SK-N-SH (cell line): ENCODE data around the gene DTNBP1. TPM values are rescaled to one million over a fixed set of nuclear protein-coding genes. Genes with fewer than 3 reads are reported as not detected.
A peak's percentile ranks its signal among the peaks of the same experiment; 100 is the strongest.

Experiments
- CTCF ChIA-PET: fragments of 300-600, 350-600 bp; formaldehyde crosslinking; extraction: SDS; loops from one replicate; lab custom pipeline; 2021; lab: Yijun Ruan, JAX
- POLR2A ChIA-PET: fragments of 350-600 bp; sonication (Branson Sonifier 250); formaldehyde crosslinking; extraction: SDS; loops from one replicate; lab custom pipeline; 2020; ENCODE audit warnings: antibody characterized with exemption, inconsistent platforms; lab: Yijun Ruan, JAX
- DNase-seq: peaks from one replicate; pipeline ENCODE4 v3.0.0; 2012
- H2AFZ ChIP-seq: fragments of 200-600 bp; sonication (generic); 2 replicates; pipeline ENCODE4 v1.8.1; 2016; ENCODE audit warnings: antibody characterized with exemption, mild to moderate bottlenecking, low read depth
- H3F3A ChIP-seq: fragments of 200-600 bp; sonication (generic); replicated peaks from 2 replicates; pipeline ENCODE3; 2016; ENCODE audit warnings: antibody characterized with exemption, mild to moderate bottlenecking; ENCODE audit not compliant: insufficient read depth
- H3K27ac ChIP-seq, 2 experiments: fragments of 200-500 bp in 1 of 2; fragments of 200-600 bp in 1 of 2; sonication (Bioruptor generic) in 1 of 2; sonication (generic), shearing (Covaris generic) in 1 of 2; 2 replicates each; pipeline versions ENCODE4 v1.5.1 to v1.6.1; 2014 to 2016; ENCODE audit warnings: low read depth in 2 of 2, inconsistent platforms in 1 of 2, low read length in 1 of 2, mild to moderate bottlenecking in 1 of 2, mixed read lengths in 1 of 2
- H3K27me3 ChIP-seq: fragments of 200-600 bp; sonication (generic), shearing (Covaris generic); 2 replicates; pipeline ENCODE4 v1.6.1; 2016; ENCODE audit warnings: mixed run types; ENCODE audit not compliant: insufficient read depth
- H3K36me3 ChIP-seq, 2 experiments: fragments of 200-500 bp in 1 of 2; fragments of 200-600 bp in 1 of 2; sonication (Bioruptor generic) in 1 of 2; sonication (generic) in 1 of 2; replicated peaks in 1 of 2; 2 replicates each; pipeline versions ENCODE3 to v1.5.1; 2014 to 2016; ENCODE audit warnings: low read length in 1 of 2, mild to moderate bottlenecking in 1 of 2; ENCODE audit not compliant: insufficient read depth in 2 of 2, control insufficient read depth in 1 of 2
- H3K4me1 ChIP-seq, 2 experiments: fragments of 200-500 bp in 1 of 2; fragments of 200-600 bp in 1 of 2; sonication (Bioruptor generic) in 1 of 2; sonication (generic), shearing (Covaris generic) in 1 of 2; 2 replicates each; pipeline versions ENCODE4 v1.5.1 to v1.6.1; 2014 to 2016; ENCODE audit warnings: low read depth in 1 of 2, low read length in 1 of 2, mixed run types in 1 of 2; ENCODE audit not compliant: insufficient read depth in 2 of 2, control insufficient read depth in 1 of 2
- H3K4me2 ChIP-seq: fragments of 200-600 bp; sonication (generic), shearing (Covaris generic); 2 replicates; pipeline ENCODE4 v1.6.1; 2017; ENCODE audit warnings: mixed run types
- H3K4me3 ChIP-seq, 2 experiments: fragments of 200-500 bp in 1 of 2; fragments of 200-600 bp in 1 of 2; sonication (Bioruptor generic) in 1 of 2; sonication (generic), shearing (Covaris generic) in 1 of 2; 2 replicates each; pipeline versions ENCODE4 v1.5.1 to v1.8.1; 2014 to 2016; ENCODE audit warnings: low read depth in 2 of 2, inconsistent platforms in 1 of 2, low read length in 1 of 2, mild to moderate bottlenecking in 1 of 2, mixed read lengths in 1 of 2, moderate library complexity in 1 of 2
- H3K79me2 ChIP-seq: fragments of 200-600 bp; sonication (generic); 2 replicates; pipeline ENCODE4 v1.8.1; 2017; ENCODE audit warnings: mild to moderate bottlenecking; ENCODE audit not compliant: insufficient read depth
- H3K9ac ChIP-seq: fragments of 200-600 bp; sonication (generic); 2 replicates; pipeline ENCODE4 v1.6.1; 2017; ENCODE audit warnings: mixed run types
- H3K9me2 ChIP-seq: fragments of 200-600 bp; sonication (generic); 2 replicates; pipeline ENCODE4 v1.6.1; 2017; ENCODE audit warnings: mixed run types
- H3K9me3 ChIP-seq: fragments of 200-600 bp; sonication (generic); 2 replicates; pipeline ENCODE4 v1.6.1; 2017; ENCODE audit warnings: mixed run types, mild to moderate bottlenecking, moderate library complexity
- H4K20me1 ChIP-seq: fragments of 200-600 bp; sonication (generic); 2 replicates; pipeline ENCODE4 v1.6.1; 2017; ENCODE audit warnings: mild to moderate bottlenecking, mixed run types; ENCODE audit not compliant: insufficient read depth
- CHD2 ChIP-seq: fragments of 150-350 bp; IDR thresholded peaks from 2 replicates; pipeline ENCODE4 v1.6.1; 2018; ENCODE audit warnings: low read length; ENCODE audit not compliant: partially characterized antibody
- CTCF ChIP-seq: fragments of 200-600 bp; sonication (generic); IDR thresholded peaks from 2 replicates; pipeline ENCODE4 v1.6.1; 2017; ENCODE audit warnings: antibody characterized with exemption, mild to moderate bottlenecking, moderate library complexity
- ELF1 ChIP-seq: IDR thresholded peaks from 2 replicates; pipeline ENCODE4 v1.4.0; 2012
- FOXM1 ChIP-seq: IDR thresholded peaks from 2 replicates; pipeline ENCODE4 v1.4.0; 2012; ENCODE audit warnings: low read depth, mild to moderate bottlenecking
- GABPA ChIP-seq: IDR thresholded peaks from 2 replicates; pipeline ENCODE4 v1.4.0; 2012; ENCODE audit warnings: low read depth, mild to moderate bottlenecking
- GATA2 ChIP-seq: sonication (generic); formaldehyde crosslinking; IDR thresholded peaks from 2 replicates; pipeline ENCODE4 v1.5.0; 2020; ENCODE audit warnings: mild to moderate bottlenecking, missing genetic modification reagents
- IRF3 ChIP-seq: fragments of 150-350 bp; IDR thresholded peaks from 2 replicates; pipeline ENCODE4 v1.6.1; 2016; ENCODE audit warnings: mild to moderate bottlenecking, low read depth, low read length
- MAX ChIP-seq: IDR thresholded peaks from 2 replicates; pipeline ENCODE4 v1.4.0; 2012; ENCODE audit warnings: low read depth
- MEF2A ChIP-seq: IDR thresholded peaks from 2 replicates; pipeline ENCODE4 v1.4.0; 2012; ENCODE audit warnings: low read depth, borderline replicate concordance
- MXI1 ChIP-seq: IDR thresholded peaks from 2 replicates; pipeline ENCODE4 v1.6.1; 2012; ENCODE audit warnings: mild to moderate bottlenecking, low read depth, low read length, improper control_type of control experiment
- NFIC ChIP-seq: IDR thresholded peaks from 2 replicates; pipeline ENCODE4 v1.4.0; 2012; ENCODE audit warnings: borderline replicate concordance
- NRF1 ChIP-seq: IDR thresholded peaks from 2 replicates; pipeline ENCODE4 v1.6.1; 2012; ENCODE audit warnings: low read depth, mild to moderate bottlenecking, low read length
- PBX3 ChIP-seq: IDR thresholded peaks from 2 replicates; pipeline ENCODE4; 2012
- POLR2AphosphoS5 ChIP-seq: IDR thresholded peaks from 2 replicates; pipeline ENCODE4 v1.6.1; 2012; ENCODE audit warnings: low read depth, low read length
- RAD21 ChIP-seq: IDR thresholded peaks from 2 replicates; pipeline ENCODE4 v1.6.1; 2012; ENCODE audit warnings: mild to moderate bottlenecking, low read length
- RCOR1 ChIP-seq: fragments of 150-350 bp; IDR thresholded peaks from 2 replicates; pipeline ENCODE4 v1.6.1; 2017; ENCODE audit warnings: antibody characterized with exemption, low read length
- RFX5 ChIP-seq: IDR thresholded peaks from 2 replicates; pipeline ENCODE4 v1.6.1; 2012; ENCODE audit warnings: mild to moderate bottlenecking, improper control_type of control experiment, low read length
- TAF1 ChIP-seq: IDR thresholded peaks from 2 replicates; pipeline ENCODE4 v1.6.1; 2012; ENCODE audit warnings: low read depth, mild to moderate bottlenecking, low read length, moderate library complexity, borderline replicate concordance
- USF1 ChIP-seq: IDR thresholded peaks from 2 replicates; pipeline ENCODE4 v1.4.0; 2012; ENCODE audit warnings: low read depth, borderline replicate concordance
- WGBS: methylation state at CpG from one replicate; pipeline ENCODE4 v1.1.6; 2017; ENCODE audit warnings: low lambda C conversion rate; 5-methylcytosine and 5-hydroxymethylcytosine counted together
- polyA plus RNA-seq, 3 experiments: library from polyadenylated mRNA; depleted of rRNA; stranded (reverse); fragments of >200 nt; gene quantifications; 2 replicates each; pipeline ENCODE4 v1.2.3, GENCODE V29; 2012

DTNBP1 gene
- polyA plus RNA-seq, 1 of the 3 experiments (the other 2 are of a cell fraction) = 19.7 TPM

GRCh38 chr6:15620611-15621010 is 42.2 kb downstream of the DTNBP1 start:
- H3K4me3 ChIP-seq = no peak overlapping the region
- no peak overlapping the region for H2AFZ ChIP-seq
- ChIA-PET POLR2A (no interaction called here), CTCF (interaction anchor here (0.9 to 6.0 kb wide), 5 partner anchors 116 to 1492 kb away, joined by 4 to 31 read pairs (median 5); no protein-coding TSS in a partner anchor)
- TF ChIP-seq CTCF = no peak
- H3K9me3 ChIP-seq = no peaks in the 10 kb centered on the region
- H3K4me1 ChIP-seq = peaks cover 24 to 30% of the 10 kb centered on the region in 2 experiments; a peak in 3 of 4 replicates
- no peaks in the 10 kb centered on the region for H3K36me3 ChIP-seq
- H4K20me1 ChIP-seq = no peaks in the 10 kb centered on the region
- 94% methylated on average over 4 of the region's 4 CpGs for WGBS
- H3K9ac ChIP-seq = no peak overlapping the region
- no peak overlapping the region; a peak in 2 of 4 replicates for H3K27ac ChIP-seq
- peak; percentile 10 for DNase-seq
- no peaks in the 10 kb centered on the region for H3K9me2 ChIP-seq
- H3K4me2 ChIP-seq = no peak overlapping the region
- peaks cover 4% of the 10 kb centered on the region; the same call in 1 of the 2 replicates for H3K79me2 ChIP-seq
- H3F3A ChIP-seq = no peaks in the 10 kb centered on the region
- no peaks in the 10 kb centered on the region for H3K27me3 ChIP-seq

- H3K9me2 ChIP-seq = no peaks in the 10 kb centered on the region
- no peaks in the 10 kb centered on the region for H3K9me3 ChIP-seq
- WGBS = 100% methylated on average over 1 of the region's 1 CpG
- DNase-seq = no peak
- peaks cover 0 to 6% of the 10 kb centered on the region in 2 experiments for H3K36me3 ChIP-seq
- no peak overlapping the region for H3K4me3 ChIP-seq
- ChIA-PET CTCF (interaction anchor here (6.0 kb wide), 1 partner anchor 1491 kb away, joined by 31 read pairs; no protein-coding TSS in a partner anchor), POLR2A (no interaction called here)
- H4K20me1 ChIP-seq = no peaks in the 10 kb centered on the region
- peaks cover 4% of the 10 kb centered on the region; the same call in 1 of the 2 replicates for H3K79me2 ChIP-seq
- H3K27ac ChIP-seq = no peak overlapping the region
- no peak overlapping the region for H3K4me2 ChIP-seq
- peaks cover 24 to 30% of the 10 kb centered on the region in 2 experiments; a peak in 3 of 4 replicates for H3K4me1 ChIP-seq
- no peaks in the 10 kb centered on the region for H3F3A ChIP-seq
- no peak overlapping the region for H2AFZ ChIP-seq
- no peaks in the 10 kb centered on the region for H3K27me3 ChIP-seq
- TF ChIP-seq ELF1 = no peak
- H3K9ac ChIP-seq = no peak overlapping the region
Measured at GRCh38 chr6:15619330-15619729, 43.5 kb downstream of the DTNBP1 start.

- no peaks in the 10 kb centered on the region for H3K9me2 ChIP-seq
- no peaks in the 10 kb centered on the region for H3K9me3 ChIP-seq
- ChIA-PET CTCF (interaction anchor here (0.9 kb wide), 1 partner anchor 178 kb away, joined by 3 read pairs; no protein-coding TSS in a partner anchor), POLR2A (no interaction called here)
- no peak for DNase-seq
- H4K20me1 ChIP-seq = no peaks in the 10 kb centered on the region
- H3K4me2 ChIP-seq = no peak overlapping the region
- peaks cover 4% of the 10 kb centered on the region; the same call in 1 of the 2 replicates for H3K79me2 ChIP-seq
- H3K4me1 ChIP-seq = peaks cover 24 to 30% of the 10 kb centered on the region in 2 experiments; a peak in 3 of 4 replicates
- peaks cover 0 to 9% of the 10 kb centered on the region in 2 experiments for H3K36me3 ChIP-seq
- no peak overlapping the region for H2AFZ ChIP-seq
- no peaks in the 10 kb centered on the region for H3K27me3 ChIP-seq
- WGBS = 81% methylated on average over 6 of the region's 6 CpGs
- no peak overlapping the region for H3K4me3 ChIP-seq
- H3K27ac ChIP-seq = no peak overlapping the region
- H3F3A ChIP-seq = no peaks in the 10 kb centered on the region
- no peak overlapping the region for H3K9ac ChIP-seq
- no peak for TF ChIP-seq TAF1
- no peak for TF ChIP-seq FOXM1
- TF ChIP-seq GABPA = no peak
- TF ChIP-seq MXI1 = no peak
- no peak for TF ChIP-seq CHD2
- no peak for TF ChIP-seq NRF1
- no peak for TF ChIP-seq RAD21
- no peak for TF ChIP-seq GATA2 (CRISPR knock-in tag)
- no peak for TF ChIP-seq RCOR1
- TF ChIP-seq MAX = no peak
- TF ChIP-seq MEF2A = no peak
- TF ChIP-seq PBX3 = no peak
- no peak for TF ChIP-seq IRF3
- TF ChIP-seq POLR2AphosphoS5 = no peak
- no peak for TF ChIP-seq NFIC
- no peak for TF ChIP-seq USF1
- no peak for TF ChIP-seq RFX5
Measured at GRCh38 chr6:15618685-15619084, 44.1 kb downstream of the DTNBP1 start.
